ENCODE results near the gene NPR3.

GRCh38 chr5:32831624-32832023 lies 120.5 kb downstream of the NPR3 start:
- no peak for TF ChIP-seq CTCF (conservative IDR thresholded peaks at IDR 0.05 in 1 of 2, IDR thresholded peaks at IDR 0.05 in 1 of 2; ENCODE audit: low read depth in 1 of 2, low read length in 2 of 2)
- TF ChIP-seq EZH2 (IDR thresholded peaks at IDR 0.05; ENCODE audit: low read length, missing control alignments): no peak

All from fibroblast of lung (primary cell).